ENCODE measurements around the gene CCM2.

Gene CCM2

DNA sequence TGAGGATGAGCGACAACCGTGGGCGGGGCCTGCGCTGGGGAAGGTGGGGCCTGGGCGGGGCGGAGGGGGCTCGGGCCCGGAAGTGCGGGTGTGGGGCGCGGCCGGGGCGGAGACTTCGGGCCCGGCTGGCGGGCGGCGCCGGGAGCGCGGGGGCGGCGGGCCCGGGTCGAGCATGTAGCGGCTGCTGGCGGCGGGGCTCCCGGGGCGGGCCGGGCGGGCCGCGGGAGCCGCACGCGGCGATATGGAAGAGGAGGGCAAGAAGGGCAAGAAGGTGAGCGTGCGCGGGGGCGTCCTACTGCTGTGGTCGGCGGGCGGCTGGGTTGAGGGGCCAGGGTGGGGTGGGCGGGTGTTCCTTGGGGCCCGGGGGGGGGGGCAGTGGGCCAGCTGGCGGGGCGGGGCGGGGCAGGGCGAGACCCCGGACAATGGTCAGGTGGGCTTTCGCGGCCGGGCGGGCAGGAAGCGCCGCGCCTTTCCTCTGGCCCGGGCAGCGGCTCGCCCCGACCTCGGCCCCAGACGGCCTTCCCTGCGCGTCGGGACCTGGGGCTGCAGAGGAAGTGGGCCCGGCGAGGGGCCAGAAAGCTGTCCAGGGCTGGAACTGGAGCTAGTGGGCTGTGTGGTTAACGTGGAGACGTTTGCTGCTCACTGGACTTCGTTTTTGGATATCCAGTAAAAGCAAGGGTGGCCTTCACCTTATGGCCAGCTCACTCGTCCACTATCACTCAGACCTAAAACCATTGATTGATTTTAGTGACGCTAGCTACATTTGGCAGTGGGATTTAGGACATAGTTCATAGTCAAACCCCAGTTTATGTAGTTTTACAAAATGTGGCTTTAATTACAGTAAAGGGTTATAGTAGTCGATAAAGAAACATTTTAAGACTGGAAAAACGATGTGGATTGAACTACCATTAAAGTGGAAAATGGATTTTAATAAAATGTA is at the start of gene CCM2:
CCM2 (plus strand) TSS at position 109 of the 940 bp plus-strand sequence; CDS start at position 242, 133 bp downstream.
- ChIA-PET CTCF (interaction anchor here (0.9 to 3.7 kb wide), 13 partner anchors 12 to 510 kb away, joined by 3 to 18 read pairs (median 5); partner anchors contain the start of gene NUDCD3), POLR2A (interaction anchor here (0.7 to 2.0 kb wide), 6 partner anchors 15 to 367 kb away, joined by 3 to 13 read pairs (median 6); no protein-coding TSS in a partner anchor)
- DNase-seq (ENCODE audit: extremely low spot score), result no peak
- TF ChIP-seq, protein P1, sequence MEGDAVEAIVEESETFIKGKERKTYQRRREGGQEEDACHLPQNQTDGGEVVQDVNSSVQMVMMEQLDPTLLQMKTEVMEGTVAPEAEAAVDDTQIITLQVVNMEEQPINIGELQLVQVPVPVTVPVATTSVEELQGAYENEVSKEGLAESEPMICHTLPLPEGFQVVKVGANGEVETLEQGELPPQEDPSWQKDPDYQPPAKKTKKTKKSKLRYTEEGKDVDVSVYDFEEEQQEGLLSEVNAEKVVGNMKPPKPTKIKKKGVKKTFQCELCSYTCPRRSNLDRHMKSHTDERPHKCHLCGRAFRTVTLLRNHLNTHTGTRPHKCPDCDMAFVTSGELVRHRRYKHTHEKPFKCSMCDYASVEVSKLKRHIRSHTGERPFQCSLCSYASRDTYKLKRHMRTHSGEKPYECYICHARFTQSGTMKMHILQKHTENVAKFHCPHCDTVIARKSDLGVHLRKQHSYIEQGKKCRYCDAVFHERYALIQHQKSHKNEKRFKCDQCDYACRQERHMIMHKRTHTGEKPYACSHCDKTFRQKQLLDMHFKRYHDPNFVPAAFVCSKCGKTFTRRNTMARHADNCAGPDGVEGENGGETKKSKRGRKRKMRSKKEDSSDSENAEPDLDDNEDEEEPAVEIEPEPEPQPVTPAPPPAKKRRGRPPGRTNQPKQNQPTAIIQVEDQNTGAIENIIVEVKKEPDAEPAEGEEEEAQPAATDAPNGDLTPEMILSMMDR (IDR thresholded peaks at IDR 0.05; ENCODE audit: control extremely low read depth, extremely low read depth, low read depth, missing control alignments), result no peak

GRCh38 chr7:44953156-44953555 is 46.8 kb upstream of the CCM2 start:
- CTCF ChIA-PET, result interaction anchor here (3.2 kb wide), 1 partner anchor 20 kb away, joined by 14 read pairs; no protein-coding TSS in a partner anchor
- TF ChIP-seq, protein P1 (IDR thresholded peaks at IDR 0.05; ENCODE audit: control extremely low read depth, extremely low read depth, low read depth, missing control alignments), result no peak

GRCh38 chr7:44955733-44956132 is 44.3 kb upstream of the CCM2 start:
- ChIA-PET CTCF (interaction anchor here (1.1 kb wide), 2 partner anchors 36 to 181 kb away, joined by 3 read pairs; no protein-coding TSS in a partner anchor), POLR2A (interaction anchor here (1.1 to 1.9 kb wide), 3 partner anchors 14 to 17 kb away, joined by 3 to 6 read pairs (median 4); no protein-coding TSS in a partner anchor)
- TF ChIP-seq, protein P1 (IDR thresholded peaks at IDR 0.05; ENCODE audit: control extremely low read depth, extremely low read depth, low read depth, missing control alignments), result no peak
- DNase-seq (ENCODE audit: extremely low spot score), result no peak

More at GRCh38 chr7:44953156-44953555, 46.8 kb upstream of the CCM2 start:
- POLR2A ChIA-PET, result no interaction called here
- DNase-seq (ENCODE audit: extremely low spot score), result no peak

GRCh38 chr7:44956157-44956766 is 43.7 kb upstream of the CCM2 start:
- ChIA-PET CTCF (interaction anchor here (1.0 to 1.1 kb wide), 2 partner anchors 18 to 36 kb away, joined by 3 read pairs; no protein-coding TSS in a partner anchor), POLR2A (interaction anchor here (1.1 to 1.9 kb wide), 3 partner anchors 14 to 17 kb away, joined by 3 to 6 read pairs (median 4); no protein-coding TSS in a partner anchor)
- TF ChIP-seq, protein P1 (IDR thresholded peaks at IDR 0.05; ENCODE audit: control extremely low read depth, extremely low read depth, low read depth, missing control alignments), result no peak
- DNase-seq (ENCODE audit: extremely low spot score), result no peak

GRCh38 chr7:44958645-44959344 is 41.2 kb upstream of the CCM2 start:
- TF ChIP-seq, protein P1 (IDR thresholded peaks at IDR 0.05; ENCODE audit: control extremely low read depth, extremely low read depth, low read depth, missing control alignments), result no peak
- ChIA-PET POLR2A (no interaction called here), CTCF (interaction anchor here (4.2 kb wide), 1 partner anchor 15 kb away, joined by 17 read pairs; no protein-coding TSS in a partner anchor)
- DNase-seq (ENCODE audit: extremely low spot score), result no peak
